WTC11 (cell line): ENCODE measurements around the gene DBNL. TPM values are rescaled to one million over a fixed set of nuclear protein-coding genes. Genes with fewer than 3 reads are reported as not detected.

Source experiments
- ATAC-seq: fragments of 200-7000 bp; cut with Tn5 transposase; 2 replicates; pipeline ENCODE4 v1.10.0; 2021; ENCODE audit warnings: mild to moderate bottlenecking, moderate library complexity
- CTCF ChIA-PET: fragments of 300-600 bp; sonication (Branson Sonifier 250); formaldehyde crosslinking; loops from one replicate; lab custom pipeline; 2021; ENCODE audit warnings: antibody characterized with exemption; lab: Charles Lee
- POLR2A ChIA-PET: fragments of 350-600 bp; sonication (Branson Sonifier 250); formaldehyde crosslinking; loops from one replicate; lab custom pipeline; 2021; ENCODE audit warnings: antibody characterized with exemption; lab: Charles Lee
- DNase-seq: peaks from one replicate; pipeline ENCODE4 v3.0.0; 2021; ENCODE audit warnings: low spot score
- H3K27ac Mint-ChIP-seq: 2 replicates; pipeline ENCODE4 v1.8.0; 2021; ENCODE audit warnings: mixed read lengths
- H3K27me3 Mint-ChIP-seq: 2 replicates; pipeline ENCODE4 v1.8.0; 2021; ENCODE audit warnings: low read depth, mild to moderate bottlenecking, moderate library complexity, mixed read lengths
- H3K36me3 Mint-ChIP-seq: 2 replicates; pipeline ENCODE4 v1.8.0; 2021; ENCODE audit warnings: mixed read lengths
- H3K4me1 Mint-ChIP-seq: 2 replicates; pipeline ENCODE4 v1.8.0; 2022; ENCODE audit warnings: mixed read lengths
- H3K4me3 Mint-ChIP-seq: 2 replicates; pipeline ENCODE4 v1.8.0; 2021; ENCODE audit warnings: mild to moderate bottlenecking, moderate library complexity, mixed read lengths
- H3K9me3 Mint-ChIP-seq: 2 replicates; pipeline ENCODE4 v1.8.0; 2021; ENCODE audit warnings: mixed read lengths
- ATF1 ChIP-seq: sonication (generic); formaldehyde crosslinking; IDR thresholded peaks from 2 replicates; pipeline ENCODE4 v1.8.1; 2023; ENCODE audit warnings: mild to moderate bottlenecking, moderate library complexity, missing genetic modification reagents
- CREB1 ChIP-seq: sonication (generic); formaldehyde crosslinking; IDR thresholded peaks from 2 replicates; pipeline ENCODE4 v1.8.0; 2023; ENCODE audit warnings: mild to moderate bottlenecking, missing genetic modification reagents
- EMX1 ChIP-seq: fragments of 250-450 bp; sonication (Bioruptor Pico); IDR thresholded peaks from 2 replicates; pipeline ENCODE4 v1.8.0; 2021; ENCODE audit warnings: mild to moderate bottlenecking
- GABPB1 ChIP-seq: sonication (generic); formaldehyde crosslinking; IDR thresholded peaks from 2 replicates; pipeline ENCODE4 v1.8.1; 2023; ENCODE audit warnings: mild to moderate bottlenecking, missing genetic modification reagents
- HMGA2 ChIP-seq: fragments of 250-450 bp; sonication (Bioruptor Pico); IDR thresholded peaks from 2 replicates; pipeline ENCODE4 v1.4.0; 2021; ENCODE audit warnings: mild to moderate bottlenecking, moderate library complexity
- IRF2 ChIP-seq: sonication (generic); formaldehyde crosslinking; IDR thresholded peaks from 2 replicates; pipeline ENCODE4 v1.8.0; 2022; ENCODE audit warnings: low read depth, missing genetic modification reagents, borderline replicate concordance
- KAT7 ChIP-seq: sonication (generic); formaldehyde crosslinking; IDR thresholded peaks from 2 replicates; pipeline ENCODE4 v1.8.1; 2023; ENCODE audit warnings: missing genetic modification reagents, mild to moderate bottlenecking, borderline replicate concordance
- NFYB ChIP-seq: sonication (generic); formaldehyde crosslinking; conservative IDR thresholded peaks from 2 replicates; pipeline ENCODE4 v1.8.0; 2022; ENCODE audit warnings: low read depth, missing genetic modification reagents
- SMAD4 ChIP-seq: sonication (generic); formaldehyde crosslinking; IDR thresholded peaks from 2 replicates; pipeline ENCODE4 v1.8.0; 2022; ENCODE audit warnings: mild to moderate bottlenecking, missing genetic modification reagents
- TCF7 ChIP-seq: sonication (generic); formaldehyde crosslinking; IDR thresholded peaks from 2 replicates; pipeline ENCODE4 v1.8.0; 2022; ENCODE audit warnings: mild to moderate bottlenecking, low read depth, missing genetic modification reagents, moderate library complexity
- ZNF219 ChIP-seq: sonication (generic); formaldehyde crosslinking; IDR thresholded peaks from 2 replicates; pipeline ENCODE4 v1.8.0; 2023; ENCODE audit warnings: missing genetic modification reagents, mild to moderate bottlenecking, borderline replicate concordance
- ZNF232 ChIP-seq: sonication (generic); formaldehyde crosslinking; IDR thresholded peaks from 2 replicates; pipeline ENCODE4 v1.8.0; 2022; ENCODE audit warnings: mild to moderate bottlenecking, missing genetic modification reagents
- ZNF281 ChIP-seq: sonication (generic); formaldehyde crosslinking; IDR thresholded peaks from 2 replicates; pipeline ENCODE4 v1.8.0; 2023; ENCODE audit warnings: mild to moderate bottlenecking, missing genetic modification reagents
- ZNF425 ChIP-seq: fragments of 250-450 bp; sonication (Bioruptor Pico); conservative IDR thresholded peaks from 2 replicates; pipeline ENCODE4 v1.9.0; 2021; ENCODE audit warnings: mild to moderate bottlenecking
- ZNF512 ChIP-seq: sonication (generic); formaldehyde crosslinking; IDR thresholded peaks from 2 replicates; pipeline ENCODE4 v1.8.1; 2022; ENCODE audit warnings: missing genetic modification reagents, borderline replicate concordance
- total RNA-seq: library from RNA; stranded (reverse); gene quantifications from 3 replicates; pipeline ENCODE4 v1.2.3, GENCODE V29; 2021
- TF ChIP-seq, protein P1 (sequence below): sonication (generic); formaldehyde crosslinking; IDR thresholded peaks from 2 replicates; pipeline ENCODE4 v1.8.0; 2022; ENCODE audit warnings: missing genetic modification reagents

DBNL gene
- total RNA-seq, 1 experiment from 2014 or later = 36.1 TPM

DNA sequence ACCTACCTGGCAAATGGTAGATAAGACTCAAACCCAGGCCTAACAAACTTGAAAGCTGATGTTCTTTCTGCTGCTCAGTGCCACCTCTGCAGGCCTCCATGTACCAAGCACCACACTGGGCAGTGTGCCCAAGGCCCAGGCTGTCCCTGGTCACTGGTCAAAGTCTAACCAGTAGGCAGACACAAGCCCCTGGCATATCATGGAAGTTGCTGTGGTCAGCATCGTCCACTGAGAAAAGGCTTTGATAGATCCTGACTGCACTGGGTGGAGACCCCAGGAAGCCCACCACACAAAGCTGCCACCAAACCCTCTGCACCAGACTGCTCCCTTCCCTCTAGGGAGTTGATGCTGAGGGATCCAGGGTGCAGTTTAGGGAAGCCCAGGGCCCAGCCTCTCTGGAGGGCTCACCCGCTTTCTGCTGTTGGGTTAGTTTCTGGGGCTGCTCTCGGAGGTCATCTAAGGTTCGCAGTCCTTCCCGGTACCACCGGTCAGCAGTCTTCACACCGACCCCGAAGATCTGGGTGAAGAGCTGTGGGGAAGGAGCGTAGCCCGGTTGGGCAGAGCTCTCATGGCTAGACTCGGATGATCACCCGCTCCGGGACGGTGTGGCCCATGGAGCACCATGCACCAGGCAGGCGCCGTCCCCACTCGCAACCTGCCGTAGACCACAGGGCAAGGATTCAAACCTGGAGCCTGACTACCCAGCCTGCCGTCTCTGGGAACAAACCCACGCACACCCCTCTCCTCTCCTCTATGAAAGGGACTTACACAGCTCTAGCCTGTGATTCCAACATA lies 31.8 kb downstream of the DBNL start:
- DNase-seq (no peak), ATAC-seq (no peak)
- peaks cover 29% of the 10 kb centered on the region for H3K36me3 Mint-ChIP-seq
- no peaks in the 10 kb centered on the region for H3K27me3 Mint-ChIP-seq
- POLR2A ChIA-PET = no interaction called here
- peaks cover 4% of the 10 kb centered on the region; the same call in 1 of the 2 replicates for H3K4me1 Mint-ChIP-seq
- no peak overlapping the region for H3K27ac Mint-ChIP-seq
- H3K4me3 Mint-ChIP-seq = no peak overlapping the region
- CTCF ChIA-PET = interaction anchor here (0.6 kb wide), 1 partner anchor 9 kb away, joined by 5 read pairs; no protein-coding TSS in a partner anchor
- no peaks in the 10 kb centered on the region for H3K9me3 Mint-ChIP-seq
- TF ChIP-seq ZNF232 (CRISPR knock-in tag) (no peak), SMAD4 (CRISPR knock-in tag) (no peak), ZNF425 (CRISPR knock-in tag) (no peak), GABPB1 (no peak), NFYB (CRISPR knock-in tag) (no peak), EMX1 (CRISPR knock-in tag) (no peak), KAT7 (no peak), CREB1 (CRISPR knock-in tag) (no peak), HMGA2 (CRISPR knock-in tag) (no peak), ZNF219 (CRISPR knock-in tag) (no peak), IRF2 (CRISPR knock-in tag) (no peak)

- POLR2A ChIA-PET = no interaction called here
- peaks cover 9% of the 10 kb centered on the region; the same call in 1 of the 2 replicates for H3K4me1 Mint-ChIP-seq
- peaks cover 29% of the 10 kb centered on the region for H3K36me3 Mint-ChIP-seq
- DNase-seq (no peak), ATAC-seq (no peak)
- CTCF ChIA-PET = no interaction called here
- no peaks in the 10 kb centered on the region for H3K27me3 Mint-ChIP-seq
- H3K27ac Mint-ChIP-seq = no peak overlapping the region
- TF ChIP-seq ZNF281 (CRISPR knock-in tag) = no peak
- H3K9me3 Mint-ChIP-seq = no peaks in the 10 kb centered on the region
- H3K4me3 Mint-ChIP-seq = no peak overlapping the region
These were observed 32.6 kb downstream of the DBNL start for GRCh38 chr7:44077061-44077460.

DNA sequence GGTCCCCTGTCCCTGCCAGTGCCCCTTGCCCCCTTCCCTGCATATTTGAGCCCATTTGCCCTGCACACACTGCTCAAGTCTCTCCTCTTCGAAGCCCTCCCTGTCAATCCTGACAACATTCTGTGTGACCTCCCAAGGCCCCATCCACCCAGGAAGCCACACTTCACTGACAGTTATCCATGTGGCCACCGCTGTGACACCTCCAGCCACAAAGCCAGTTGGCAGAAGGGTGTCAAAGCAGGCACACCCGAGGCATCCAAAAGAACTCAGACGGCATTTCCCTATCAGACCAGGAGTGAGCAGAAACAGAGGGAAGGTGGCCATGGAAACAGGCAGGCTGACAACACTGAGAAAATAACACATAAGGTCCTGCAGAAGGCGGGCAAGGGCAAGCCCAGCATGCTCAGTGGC lies 33.2 kb downstream of the DBNL start:
- Mint-ChIP-seq H3K27me3 (no peaks in the 10 kb centered on the region), H3K4me1 (peaks cover 9% of the 10 kb centered on the region; the same call in 1 of the 2 replicates), H3K4me3 (no peak overlapping the region), H3K9me3 (no peaks in the 10 kb centered on the region), H3K27ac (no peak overlapping the region), H3K36me3 (peaks cover 29% of the 10 kb centered on the region)
- no peak for ATAC-seq
- CTCF ChIA-PET = no interaction called here
- POLR2A ChIA-PET = no interaction called here
- no peak for DNase-seq
- no peak for TF ChIP-seq ATF1 (CRISPR knock-in tag)
- TF ChIP-seq ZNF512 (CRISPR knock-in tag) = no peak
- TF ChIP-seq ZNF425 (CRISPR knock-in tag) = no peak
- TF ChIP-seq, protein P1, sequence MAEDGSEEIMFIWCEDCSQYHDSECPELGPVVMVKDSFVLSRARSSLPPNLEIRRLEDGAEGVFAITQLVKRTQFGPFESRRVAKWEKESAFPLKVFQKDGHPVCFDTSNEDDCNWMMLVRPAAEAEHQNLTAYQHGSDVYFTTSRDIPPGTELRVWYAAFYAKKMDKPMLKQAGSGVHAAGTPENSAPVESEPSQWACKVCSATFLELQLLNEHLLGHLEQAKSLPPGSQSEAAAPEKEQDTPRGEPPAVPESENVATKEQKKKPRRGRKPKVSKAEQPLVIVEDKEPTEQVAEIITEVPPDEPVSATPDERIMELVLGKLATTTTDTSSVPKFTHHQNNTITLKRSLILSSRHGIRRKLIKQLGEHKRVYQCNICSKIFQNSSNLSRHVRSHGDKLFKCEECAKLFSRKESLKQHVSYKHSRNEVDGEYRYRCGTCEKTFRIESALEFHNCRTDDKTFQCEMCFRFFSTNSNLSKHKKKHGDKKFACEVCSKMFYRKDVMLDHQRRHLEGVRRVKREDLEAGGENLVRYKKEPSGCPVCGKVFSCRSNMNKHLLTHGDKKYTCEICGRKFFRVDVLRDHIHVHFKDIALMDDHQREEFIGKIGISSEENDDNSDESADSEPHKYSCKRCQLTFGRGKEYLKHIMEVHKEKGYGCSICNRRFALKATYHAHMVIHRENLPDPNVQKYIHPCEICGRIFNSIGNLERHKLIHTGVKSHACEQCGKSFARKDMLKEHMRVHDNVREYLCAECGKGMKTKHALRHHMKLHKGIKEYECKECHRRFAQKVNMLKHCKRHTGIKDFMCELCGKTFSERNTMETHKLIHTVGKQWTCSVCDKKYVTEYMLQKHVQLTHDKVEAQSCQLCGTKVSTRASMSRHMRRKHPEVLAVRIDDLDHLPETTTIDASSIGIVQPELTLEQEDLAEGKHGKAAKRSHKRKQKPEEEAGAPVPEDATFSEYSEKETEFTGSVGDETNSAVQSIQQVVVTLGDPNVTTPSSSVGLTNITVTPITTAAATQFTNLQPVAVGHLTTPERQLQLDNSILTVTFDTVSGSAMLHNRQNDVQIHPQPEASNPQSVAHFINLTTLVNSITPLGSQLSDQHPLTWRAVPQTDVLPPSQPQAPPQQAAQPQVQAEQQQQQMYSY = no peak
- no peak for TF ChIP-seq TCF7 (CRISPR knock-in tag)
